HG03342 (cell line): Measurements from ENCODE around the gene ZNF280C.
"Not testable (repeated sequence)": the region's sequence is repeated elsewhere in the genome, so short reads cannot be mapped to it uniquely, and the experiment has no call there.

Experiments used
- ATAC-seq: cut with Tn5 transposase; IDR thresholded peaks from one replicate; pipeline ENCODE4 v1.9.1; 2021; ENCODE audit warnings: mild to moderate bottlenecking, moderate library complexity; ENCODE audit not compliant: unreplicated experiment

The ZNF280C gene

GRCh38 chrX:130261296-130261893 is 7.3 kb downstream of the ZNF280C start:
- ATAC-seq: no peak

GRCh38 chrX:130260316-130260715 is 8.4 kb downstream of the ZNF280C start:
- no peak for ATAC-seq

- no peak for ATAC-seq
Observed at GRCh38 chrX:130253916-130254315, 14.8 kb downstream of the ZNF280C start.

- ATAC-seq: no peak
Observed at GRCh38 chrX:130251671-130252070, 17.0 kb downstream of the ZNF280C start.

- ATAC-seq: no peak
Observed at GRCh38 chrX:130247996-130248395, 20.7 kb downstream of the ZNF280C start.

- no peak for ATAC-seq
Observed at GRCh38 chrX:130246084-130246483, 22.6 kb downstream of the ZNF280C start.

- no peak for ATAC-seq
Observed at GRCh38 chrX:130245441-130245840, 23.3 kb downstream of the ZNF280C start.

- ATAC-seq: not testable (repeated sequence)
Observed at GRCh38 chrX:130231184-130231583, 37.5 kb downstream of the ZNF280C start.

GRCh38 chrX:130228871-130229270 is 39.8 kb downstream of the ZNF280C start:
- ATAC-seq: no peak

- ATAC-seq: no peak
Observed at GRCh38 chrX:130224810-130225209, 43.9 kb downstream of the ZNF280C start.

GRCh38 chrX:130216320-130216719 is 52.4 kb downstream of the ZNF280C start:
- peak; percentile 53 for ATAC-seq

- ATAC-seq: no peak
Observed at GRCh38 chrX:130213376-130213775, 55.3 kb downstream of the ZNF280C start.

GRCh38 chrX:130212371-130212770 is 56.3 kb downstream of the ZNF280C start:
- no peak for ATAC-seq

GRCh38 chrX:130211415-130212186 is 57.1 kb downstream of the ZNF280C start:
- no peak for ATAC-seq

GRCh38 chrX:130204647-130205046 is 64.1 kb downstream of the ZNF280C start:
- ATAC-seq: no peak

GRCh38 chrX:130197464-130197863 is 71.2 kb downstream of the ZNF280C start:
- ATAC-seq: no peak

GRCh38 chrX:130196466-130196865 is 72.2 kb downstream of the ZNF280C start:
- ATAC-seq: no peak

- ATAC-seq: no peak
Observed at GRCh38 chrX:130190801-130191200, 77.9 kb downstream of the ZNF280C start.

GRCh38 chrX:130186651-130187050 is 82.0 kb downstream of the ZNF280C start:
- ATAC-seq: no peak

GRCh38 chrX:130184857-130185256 is 83.8 kb downstream of the ZNF280C start:
- ATAC-seq: no peak

- ATAC-seq: no peak
Observed at GRCh38 chrX:130184168-130184567, 84.5 kb downstream of the ZNF280C start.

- ATAC-seq: no peak
Observed at GRCh38 chrX:130179579-130180215, 89.0 kb downstream of the ZNF280C start.
